GM19193 (cell line): ENCODE results near the gene ACP7.

ENCODE experiments used
- POLR2A ChIP-seq: IDR thresholded peaks from 4 replicates; pipeline ENCODE4 v1.6.1; 2011; ENCODE audit not compliant: insufficient read depth, insufficient read length; ENCODE audit errors: extremely low read depth

The ACP7 gene

GRCh38 chr19:39097721-39098120 is 13.6 kb downstream of the ACP7 start:
- no peak for TF ChIP-seq POLR2A

- TF ChIP-seq POLR2A: no peak
Observed at GRCh38 chr19:39098365-39099269, 14.4 kb downstream of the ACP7 start.

- no peak for TF ChIP-seq POLR2A
Observed at GRCh38 chr19:39099341-39099740, 15.2 kb downstream of the ACP7 start.

- no peak for TF ChIP-seq POLR2A
Observed at GRCh38 chr19:39100500-39101166, 16.5 kb downstream of the ACP7 start.

GRCh38 chr19:39103151-39103550 is 19.0 kb downstream of the ACP7 start:
- no peak for TF ChIP-seq POLR2A

GRCh38 chr19:39104186-39104596 is 20.0 kb downstream of the ACP7 start:
- TF ChIP-seq POLR2A: no peak

- TF ChIP-seq POLR2A: no peak
Observed at GRCh38 chr19:39106194-39106593, 22.0 kb downstream of the ACP7 start.

- no peak for TF ChIP-seq POLR2A
Observed at GRCh38 chr19:39109641-39110040, 25.5 kb downstream of the ACP7 start.

GRCh38 chr19:39110263-39110967 is 26.2 kb downstream of the ACP7 start:
- no peak for TF ChIP-seq POLR2A

- no peak for TF ChIP-seq POLR2A
Observed at GRCh38 chr19:39111593-39112199, 27.5 kb downstream of the ACP7 start.

GRCh38 chr19:39112338-39112890 is 28.2 kb downstream of the ACP7 start:
- TF ChIP-seq POLR2A: no peak

- TF ChIP-seq POLR2A: no peak
Observed at GRCh38 chr19:39113199-39113598, 29.0 kb downstream of the ACP7 start.

GRCh38 chr19:39115105-39115847 is 31.1 kb downstream of the ACP7 start:
- TF ChIP-seq POLR2A: no peak

- TF ChIP-seq POLR2A: no peak
Observed at GRCh38 chr19:39119830-39120229, 35.7 kb downstream of the ACP7 start.
